OCI-LY7 (cell line): ENCODE results near the gene TMEM271.

Source experiments
- CTCF ChIP-seq: fragments of 200-600 bp; sonication (generic); conservative IDR thresholded peaks from 2 replicates; pipeline ENCODE4 v1.5.1; 2014; ENCODE audit warnings: mild to moderate bottlenecking, antibody characterized with exemption, low read length, moderate library complexity, mixed read lengths
- EZH2phosphoT487 ChIP-seq: fragments of 200-600 bp; sonication (generic); IDR thresholded peaks from 2 replicates; pipeline ENCODE4 v1.6.1; 2018; ENCODE audit warnings: low read depth, borderline replicate concordance, mild to moderate bottlenecking, mixed run types, antibody characterized with exemption, low read length, moderate library complexity, mixed read lengths

- no peak for TF ChIP-seq CTCF
- no peak for TF ChIP-seq EZH2phosphoT487
These were observed 24.9 kb upstream of the TMEM271 start for GRCh38 chr4:600850-601515.
